HEK293 (cell line): ENCODE data around the gene LAMA5.
A peak's percentile ranks its signal among the peaks of the same experiment; 100 is the strongest.

Experiments used
- CTCF ChIA-PET: fragments of 350-600 bp; formaldehyde crosslinking; extraction: SDS; loops from one replicate; lab custom pipeline; 2021; ENCODE audit warnings: antibody characterized with exemption; lab: Yijun Ruan, JAX
- POLR2A ChIA-PET: fragments of 300-600 bp; formaldehyde crosslinking; extraction: SDS; loops from one replicate; lab custom pipeline; 2020; ENCODE audit warnings: antibody characterized with exemption, inconsistent platforms; lab: Yijun Ruan, JAX
- H3K27ac ChIP-seq: fragments of 200-500 bp; sonication (Bioruptor generic); 2 replicates; pipeline ENCODE4 v1.5.1; 2014; ENCODE audit warnings: low read depth, low read length, control low read depth, inconsistent platforms; ENCODE audit errors: extremely low read depth
- H3K36me3 ChIP-seq, 2 experiments: fragments of 200-500 bp in 1 of 2; sonication (Bioruptor generic) in 1 of 2; 1 replicate in 1 of 2; 2 replicates in 1 of 2; pipeline ENCODE4 v1.5.1; 2014 to 2017; ENCODE audit warnings: inconsistent platforms in 2 of 2, low read length in 2 of 2; ENCODE audit not compliant: control insufficient read depth in 2 of 2, insufficient read depth in 1 of 2
- H3K4me1 ChIP-seq: fragments of 200-500 bp; sonication (Bioruptor generic); 2 replicates; pipeline ENCODE4 v1.5.1; 2014; ENCODE audit warnings: mild to moderate bottlenecking, low read length, inconsistent platforms; ENCODE audit not compliant: control insufficient read depth, insufficient read depth
- H3K4me3 ChIP-seq: 2 replicates; pipeline ENCODE4 v1.5.1; 2011; ENCODE audit warnings: low read depth, mild to moderate bottlenecking, control low read depth, low read length, moderate library complexity
- H3K9me3 ChIP-seq: fragments of 200-500 bp; sonication (Bioruptor generic); 2 replicates; pipeline ENCODE4 v1.5.1; 2014; ENCODE audit warnings: low read depth, low read length, inconsistent platforms; ENCODE audit not compliant: control insufficient read depth, insufficient read depth
- BCL11B ChIP-seq: fragments of 450-650 bp; formaldehyde crosslinking; IDR thresholded peaks from 2 replicates; pipeline ENCODE4 v1.5.1; 2016; ENCODE audit warnings: low read depth, missing biosample characterization, missing genetic modification characterization
- CTCF ChIP-seq: fragments of 450-650 bp; formaldehyde crosslinking; IDR thresholded peaks from 2 replicates; pipeline ENCODE4 v1.5.1; 2016; ENCODE audit warnings: missing biosample characterization, missing genetic modification characterization
- GLI2 ChIP-seq: fragments of 450-650 bp; formaldehyde crosslinking; IDR thresholded peaks from 2 replicates; pipeline ENCODE4; 2017; ENCODE audit warnings: missing biosample characterization, missing genetic modification characterization, low read depth, borderline replicate concordance
- KLF7 ChIP-seq: fragments of 450-650 bp; formaldehyde crosslinking; IDR thresholded peaks from 2 replicates; pipeline ENCODE4 v1.5.1; 2016; ENCODE audit warnings: missing biosample characterization, missing genetic modification characterization, borderline replicate concordance
- SCRT2 ChIP-seq: fragments of 450-650 bp; formaldehyde crosslinking; IDR thresholded peaks from 2 replicates; pipeline ENCODE4 v1.5.1; 2016; ENCODE audit warnings: missing biosample characterization, missing genetic modification characterization
- ZBTB7A ChIP-seq: fragments of 450-650 bp; formaldehyde crosslinking; IDR thresholded peaks from 2 replicates; pipeline ENCODE4 v1.5.1; 2016; ENCODE audit warnings: low read depth, missing biosample characterization, missing genetic modification characterization
- ZFP37 ChIP-seq: fragments of 450-650 bp; formaldehyde crosslinking; IDR thresholded peaks from 2 replicates; pipeline ENCODE4 v1.5.1; 2016; ENCODE audit warnings: missing biosample characterization, missing genetic modification characterization
- ZNF157 ChIP-seq: fragments of 450-650 bp; formaldehyde crosslinking; IDR thresholded peaks from 2 replicates; pipeline ENCODE4 v1.5.1; 2016; ENCODE audit warnings: missing biosample characterization, missing genetic modification characterization
- ZNF2 ChIP-seq: fragments of 450-650 bp; formaldehyde crosslinking; IDR thresholded peaks from 2 replicates; pipeline ENCODE4 v1.5.1; 2016; ENCODE audit warnings: missing biosample characterization, missing genetic modification characterization
- ZNF202 ChIP-seq: fragments of 450-650 bp; formaldehyde crosslinking; IDR thresholded peaks from 2 replicates; pipeline ENCODE4 v1.5.1; 2016; ENCODE audit warnings: missing biosample characterization, missing genetic modification characterization, borderline replicate concordance
- ZNF416 ChIP-seq: fragments of 450-650 bp; formaldehyde crosslinking; IDR thresholded peaks from 2 replicates; pipeline ENCODE4 v1.5.1; 2016; ENCODE audit warnings: missing biosample characterization, missing genetic modification characterization
- ZNF426 ChIP-seq: fragments of 450-650 bp; formaldehyde crosslinking; IDR thresholded peaks from 2 replicates; pipeline ENCODE4 v1.5.1; 2017; ENCODE audit warnings: missing biosample characterization, missing genetic modification characterization, mild to moderate bottlenecking, inconsistent platforms, moderate library complexity
- ZNF510 ChIP-seq: fragments of 450-650 bp; formaldehyde crosslinking; IDR thresholded peaks from 2 replicates; pipeline ENCODE4 v1.5.1; 2018; ENCODE audit warnings: mild to moderate bottlenecking, missing genetic modification characterization, missing biosample characterization; ENCODE audit not compliant: insufficient replicate concordance
- ZNF621 ChIP-seq: fragments of 450-650 bp; formaldehyde crosslinking; IDR thresholded peaks from 2 replicates; pipeline ENCODE4 v1.5.1; 2017; ENCODE audit warnings: missing biosample characterization, missing genetic modification characterization
- ZNF664 ChIP-seq: fragments of 450-650 bp; formaldehyde crosslinking; IDR thresholded peaks from 2 replicates; pipeline ENCODE4 v1.5.1; 2016; ENCODE audit warnings: missing biosample characterization, missing genetic modification characterization

LAMA5 gene

DNA sequence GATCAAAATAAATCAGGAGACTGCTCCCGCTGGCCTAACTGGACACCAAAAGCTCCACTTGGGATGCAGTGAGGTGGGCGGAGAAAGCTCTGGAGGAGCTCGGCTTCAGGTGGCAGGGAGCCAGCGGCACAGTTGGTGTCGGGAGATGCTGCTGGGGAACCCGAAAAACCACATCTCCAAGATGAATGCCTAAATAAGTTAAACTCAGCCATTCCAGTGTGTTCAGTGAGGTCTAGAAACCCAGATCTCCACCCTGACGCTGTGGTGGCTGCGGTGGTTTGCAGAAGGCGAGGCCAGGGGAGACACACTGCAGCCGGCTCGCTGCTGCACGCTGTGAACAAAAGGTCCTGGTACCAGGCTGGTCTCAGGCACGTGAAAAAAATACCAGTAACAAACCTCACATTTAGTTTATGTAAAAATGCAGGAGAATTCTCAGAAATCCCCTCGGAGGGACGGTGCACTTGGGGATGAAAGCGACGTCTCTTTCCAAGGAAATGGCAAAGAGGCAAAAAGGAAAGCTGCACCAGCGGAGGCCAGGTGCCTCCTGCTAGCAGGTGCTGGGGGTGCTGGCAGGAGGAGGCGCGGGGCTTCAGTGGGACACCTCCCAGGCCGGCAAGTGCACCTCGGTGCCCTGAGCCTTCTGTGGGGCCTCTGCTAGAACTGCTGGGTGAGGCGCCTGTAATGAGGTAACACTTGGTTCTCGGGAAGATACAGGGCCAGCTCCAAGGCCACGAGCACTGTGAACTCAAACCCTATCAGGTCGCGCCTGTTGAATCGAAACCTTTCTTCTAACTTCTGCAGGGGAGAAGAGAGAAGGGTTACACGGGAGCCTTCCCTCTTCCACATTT lies 23.4 kb upstream of the LAMA5 start:
- TF ChIP-seq BCL11B (tag by site-specific recombination) (no peak), ZNF426 (tag by site-specific recombination) (no peak), ZFP37 (tag by site-specific recombination) (no peak), SCRT2 (peak; percentile 23; the same call in 1 of the 2 replicates)
- Histone ChIP-seq H3K4me1 (peaks cover 5% of the 10 kb centered on the region; the same call in 1 of the 2 replicates), H3K27ac (no peak overlapping the region), H3K4me3 (no peak overlapping the region), H3K36me3 (peaks cover 5 to 71% of the 10 kb centered on the region in 2 experiments; a peak in 2 of 3 replicates), H3K9me3 (no peaks in the 10 kb centered on the region)
- CTCF ChIA-PET: interaction anchor here (1.4 kb wide), 1 partner anchor 227 kb away, joined by 3 read pairs; no protein-coding TSS in a partner anchor
- POLR2A ChIA-PET: interaction anchor here (0.5 to 2.0 kb wide), 3 partner anchors 9 to 254 kb away, joined by 3 to 6 read pairs (median 3); no protein-coding TSS in a partner anchor

DNA sequence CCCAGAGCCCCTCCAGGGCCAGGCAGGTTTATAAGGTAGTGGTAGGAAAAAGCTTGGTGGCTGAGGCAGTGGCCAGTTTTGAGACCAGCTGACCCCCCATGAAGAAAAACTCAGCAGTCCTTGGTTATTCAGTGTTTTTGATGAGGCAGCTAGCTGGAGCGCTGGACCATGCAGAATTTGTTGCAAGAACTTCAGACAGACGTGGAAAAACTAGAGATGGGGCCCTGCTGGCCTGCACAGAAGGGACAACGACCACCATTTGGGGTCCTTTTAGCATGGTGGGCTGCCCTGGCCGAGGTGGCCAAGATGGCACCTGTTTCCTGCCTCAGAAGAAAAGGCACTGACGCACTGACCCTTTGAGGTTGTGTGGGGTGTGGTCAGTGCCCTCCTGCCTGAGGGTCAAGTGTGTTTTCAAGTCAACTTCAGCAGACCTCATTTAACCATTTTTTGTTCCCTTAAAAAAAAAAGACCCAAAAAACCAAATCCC lies 22.5 kb upstream of the LAMA5 start:
- ChIA-PET POLR2A (interaction anchor here (1.0 to 2.0 kb wide), 2 partner anchors 10 to 26 kb away, joined by 3 to 6 read pairs; no protein-coding TSS in a partner anchor), CTCF (interaction anchor here (0.7 to 1.5 kb wide), 3 partner anchors 14 to 227 kb away, joined by 3 to 4 read pairs (median 3); no protein-coding TSS in a partner anchor)
- Histone ChIP-seq H3K4me1 (peaks cover 5% of the 10 kb centered on the region; the same call in 1 of the 2 replicates), H3K4me3 (no peak overlapping the region), H3K27ac (no peak overlapping the region), H3K9me3 (no peaks in the 10 kb centered on the region), H3K36me3 (peaks cover 9 to 70% of the 10 kb centered on the region in 2 experiments)
- TF ChIP-seq ZBTB7A (no peak), ZNF202 (tag by site-specific recombination) (no peak), ZNF621 (tag by site-specific recombination) (no peak), GLI2 (no peak), ZNF664 (tag by site-specific recombination) (no peak)

GRCh38 chr20:62388839-62389600 lies 21.9 kb upstream of the LAMA5 start:
- ChIA-PET POLR2A (interaction anchor here (0.9 to 1.1 kb wide), 3 partner anchors 13 to 26 kb away, joined by 3 read pairs; no protein-coding TSS in a partner anchor), CTCF (interaction anchor here (0.7 to 1.5 kb wide), 2 partner anchors 88 to 201 kb away, joined by 3 read pairs; no protein-coding TSS in a partner anchor)
- Histone ChIP-seq H3K4me1 (peaks cover 5% of the 10 kb centered on the region; the same call in 1 of the 2 replicates), H3K36me3 (peaks cover 9 to 63% of the 10 kb centered on the region in 2 experiments), H3K4me3 (no peak overlapping the region), H3K27ac (no peak overlapping the region), H3K9me3 (no peaks in the 10 kb centered on the region)
- TF ChIP-seq ZNF2 (tag by site-specific recombination): no peak
- peak; percentile 49; the same call in 1 of the 2 replicates for TF ChIP-seq CTCF (tag by site-specific recombination)
- no peak for TF ChIP-seq ZNF157
- no peak for TF ChIP-seq ZNF510 (tag by site-specific recombination)
- no peak for TF ChIP-seq KLF7 (tag by site-specific recombination)
- no peak for TF ChIP-seq ZNF416 (tag by site-specific recombination)
